Loucy (cell line): ENCODE data around the gene SQOR.

Experiments used
- EZH2phosphoT487 ChIP-seq: fragments of 200-600 bp; IDR thresholded peaks from 2 replicates; pipeline ENCODE4 v1.6.1; 2018; ENCODE audit warnings: antibody characterized with exemption, mild to moderate bottlenecking, moderate library complexity, borderline replicate concordance
- TF ChIP-seq, protein P1 (sequence below): fragments of 200-600 bp; sonication (generic); conservative IDR thresholded peaks from 2 replicates; pipeline ENCODE4 v1.5.1; 2014; ENCODE audit warnings: mild to moderate bottlenecking, antibody characterized with exemption, low read length

DNA sequence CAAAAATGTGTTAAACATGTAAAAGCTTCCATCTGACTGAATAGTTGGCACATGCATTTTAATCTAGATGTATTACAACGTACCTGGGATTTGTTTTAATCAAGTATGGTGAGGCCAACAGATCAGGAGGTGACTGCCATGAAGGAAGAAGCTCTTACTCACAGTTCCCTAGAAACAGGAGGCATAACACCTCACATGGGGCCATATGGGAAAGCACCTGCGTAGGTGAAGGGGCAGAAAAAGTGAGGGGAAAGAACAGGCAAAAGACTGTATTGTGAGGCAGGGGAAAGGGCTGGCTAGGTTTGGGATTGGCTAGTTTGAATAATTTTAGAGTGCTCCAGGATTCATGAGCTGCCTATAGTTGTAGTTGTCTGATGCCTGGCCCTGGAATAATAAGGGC lies 9.6 kb downstream of the SQOR start:
- TF ChIP-seq, protein P1, sequence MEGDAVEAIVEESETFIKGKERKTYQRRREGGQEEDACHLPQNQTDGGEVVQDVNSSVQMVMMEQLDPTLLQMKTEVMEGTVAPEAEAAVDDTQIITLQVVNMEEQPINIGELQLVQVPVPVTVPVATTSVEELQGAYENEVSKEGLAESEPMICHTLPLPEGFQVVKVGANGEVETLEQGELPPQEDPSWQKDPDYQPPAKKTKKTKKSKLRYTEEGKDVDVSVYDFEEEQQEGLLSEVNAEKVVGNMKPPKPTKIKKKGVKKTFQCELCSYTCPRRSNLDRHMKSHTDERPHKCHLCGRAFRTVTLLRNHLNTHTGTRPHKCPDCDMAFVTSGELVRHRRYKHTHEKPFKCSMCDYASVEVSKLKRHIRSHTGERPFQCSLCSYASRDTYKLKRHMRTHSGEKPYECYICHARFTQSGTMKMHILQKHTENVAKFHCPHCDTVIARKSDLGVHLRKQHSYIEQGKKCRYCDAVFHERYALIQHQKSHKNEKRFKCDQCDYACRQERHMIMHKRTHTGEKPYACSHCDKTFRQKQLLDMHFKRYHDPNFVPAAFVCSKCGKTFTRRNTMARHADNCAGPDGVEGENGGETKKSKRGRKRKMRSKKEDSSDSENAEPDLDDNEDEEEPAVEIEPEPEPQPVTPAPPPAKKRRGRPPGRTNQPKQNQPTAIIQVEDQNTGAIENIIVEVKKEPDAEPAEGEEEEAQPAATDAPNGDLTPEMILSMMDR = no peak
- no peak for TF ChIP-seq EZH2phosphoT487
